GM23338 (cell line): ENCODE measurements around the gene KLHL26. TPM values are rescaled to one million over a fixed set of nuclear protein-coding genes. Genes with fewer than 3 reads are reported as not detected.
"Not testable (repeated sequence)": the region's sequence is repeated elsewhere in the genome, so short reads cannot be mapped to it uniquely, and the experiment has no call there.

Experiments used
- ATAC-seq: fragments of 200-7000 bp; cut with Tn5 transposase; 3 replicates; pipeline ENCODE4 v1.9.1; 2020
- DNase-seq: peaks from one replicate; pipeline ENCODE4 v3.0.0-alpha.2; 2015; ENCODE audit warnings: low spot score
- H2AFZ ChIP-seq: fragments of 200-600 bp; sonication (generic); 2 replicates; pipeline ENCODE4 v1.8.0; 2016; ENCODE audit warnings: antibody characterized with exemption, mild to moderate bottlenecking, moderate library complexity
- H3F3A ChIP-seq: fragments of 200-600 bp; sonication (generic); replicated peaks from 2 replicates; pipeline ENCODE4 v1.8.0; 2017; ENCODE audit warnings: antibody characterized with exemption, mixed run types, low read depth
- H3K27ac ChIP-seq: fragments of 200-600 bp; sonication (generic); 2 replicates; pipeline ENCODE4 v1.6.1; 2016; ENCODE audit warnings: low read depth
- H3K27me3 ChIP-seq: fragments of 200-600 bp; sonication (generic); 2 replicates; pipeline ENCODE4 v1.8.0; 2016; ENCODE audit warnings: mild to moderate bottlenecking, mixed run types, moderate library complexity; ENCODE audit not compliant: insufficient read depth
- H3K36me3 ChIP-seq: fragments of 200-600 bp; sonication (generic); 2 replicates; pipeline ENCODE4 v1.8.0; 2016; ENCODE audit warnings: mild to moderate bottlenecking; ENCODE audit not compliant: insufficient read depth
- H3K4me1 ChIP-seq: fragments of 200-600 bp; sonication (generic); 2 replicates; pipeline ENCODE4 v1.8.0; 2016; ENCODE audit warnings: mild to moderate bottlenecking, moderate library complexity; ENCODE audit not compliant: insufficient read depth
- H3K4me2 ChIP-seq: fragments of 200-600 bp; sonication (generic); 2 replicates; pipeline ENCODE4 v1.7.1; 2017; ENCODE audit warnings: mixed run types
- H3K4me3 ChIP-seq: fragments of 200-600 bp; sonication (generic); 2 replicates; pipeline ENCODE4 v1.6.1; 2016; ENCODE audit warnings: mixed run types
- H3K79me2 ChIP-seq: fragments of 200-600 bp; sonication (generic); replicated peaks from 2 replicates; pipeline ENCODE4 v1.8.0; 2017; ENCODE audit warnings: mild to moderate bottlenecking; ENCODE audit not compliant: insufficient read depth
- H3K9me2 ChIP-seq: fragments of 200-600 bp; sonication (generic); 2 replicates; pipeline ENCODE4 v1.8.0; 2017; ENCODE audit not compliant: insufficient read depth
- H4K20me1 ChIP-seq: fragments of 200-600 bp; sonication (generic); replicated peaks from 2 replicates; pipeline ENCODE4 v1.8.0; 2017; ENCODE audit warnings: mild to moderate bottlenecking; ENCODE audit not compliant: insufficient read depth
- H3K27ac Mint-ChIP-seq: 2 replicates; pipeline ENCODE4 v1.8.0; 2020; ENCODE audit warnings: inconsistent platforms, mild to moderate bottlenecking, moderate library complexity, mixed read lengths
- H3K27me3 Mint-ChIP-seq: 3 replicates; pipeline ENCODE4 v1.8.0; 2022; ENCODE audit warnings: low read depth, mild to moderate bottlenecking, moderate library complexity, mixed read lengths, inconsistent platforms; ENCODE audit not compliant: insufficient read depth, poor library complexity
- H3K36me3 Mint-ChIP-seq: 3 replicates; pipeline ENCODE4 v1.8.0; 2021; ENCODE audit warnings: low read depth, mild to moderate bottlenecking, inconsistent platforms, moderate library complexity, mixed read lengths
- H3K4me1 Mint-ChIP-seq: 3 replicates; pipeline ENCODE4 v1.8.0; 2020; ENCODE audit warnings: mild to moderate bottlenecking, inconsistent platforms, mixed read lengths
- H3K4me3 Mint-ChIP-seq: 3 replicates; pipeline ENCODE4 v1.8.0; 2021; ENCODE audit warnings: moderate library complexity, mild to moderate bottlenecking, inconsistent platforms, mixed read lengths
- H3K9me3 Mint-ChIP-seq: 3 replicates; pipeline ENCODE4 v1.8.0; 2020; ENCODE audit warnings: moderate library complexity, mild to moderate bottlenecking, inconsistent platforms, mixed read lengths
- CREB1 ChIP-seq: fragments of 250-450 bp; sonication (Bioruptor Pico); IDR thresholded peaks from 2 replicates; pipeline ENCODE4 v1.5.0; 2020; ENCODE audit warnings: low read depth, mild to moderate bottlenecking, moderate library complexity
- EZH2 ChIP-seq: fragments of 200-600 bp; sonication (generic); IDR thresholded peaks from one replicate; pipeline ENCODE4 v1.8.0; 2017; ENCODE audit warnings: antibody characterized with exemption, mild to moderate bottlenecking, low read depth; ENCODE audit not compliant: unreplicated experiment
- EZH2phosphoT487 ChIP-seq: fragments of 200-600 bp; sonication (generic); IDR thresholded peaks from one replicate; pipeline ENCODE4 v1.8.1; 2018; ENCODE audit warnings: antibody characterized with exemption; ENCODE audit not compliant: unreplicated experiment
- JUNB ChIP-seq: IDR thresholded peaks from one replicate; pipeline ENCODE4 v1.6.1; 2016; ENCODE audit warnings: antibody characterized with exemption; ENCODE audit not compliant: unreplicated experiment
- NANOG ChIP-seq: IDR thresholded peaks from 2 replicates; pipeline ENCODE4 v1.6.1; 2016; ENCODE audit warnings: antibody characterized with exemption, borderline replicate concordance
- POLR2AphosphoS5 ChIP-seq: IDR thresholded peaks from 2 replicates; pipeline ENCODE4 v1.6.1; 2016; ENCODE audit warnings: antibody characterized with exemption, low read depth
- ZNF114 ChIP-seq: fragments of 250-450 bp; sonication (Bioruptor Pico); IDR thresholded peaks from 2 replicates; pipeline ENCODE4 v1.5.0; 2020; ENCODE audit warnings: mild to moderate bottlenecking, moderate library complexity
- polyA plus RNA-seq: library from polyadenylated mRNA; unstranded; fragments of >200 nt; fragmentation: Nextera tagmentation; extraction: Ambion mirVana; gene quantifications from 2 replicates; pipeline ENCODE4 v1.2.1, GENCODE V29; 2016
- total RNA-seq: library from RNA; depleted of rRNA; stranded (reverse); fragments of >200 nt; shearing (Covaris generic); gene quantifications from 2 replicates; pipeline ENCODE4 v1.2.3, GENCODE V29; 2014
- TF ChIP-seq, protein P1 (sequence below): IDR thresholded peaks from 2 replicates; pipeline ENCODE4 v1.6.1; 2016; ENCODE audit warnings: antibody characterized with exemption
- TF ChIP-seq, protein P2 (sequence below), 2 experiments: fragments of 200-600 bp in 1 of 2; sonication (generic) in 1 of 2; conservative IDR thresholded peaks; 2 replicates each; pipeline versions ENCODE4 v1.5.1 to v1.6.1; 2016 to 2017; ENCODE audit warnings: antibody characterized with exemption in 2 of 2, low read depth in 2 of 2, mild to moderate bottlenecking in 2 of 2, moderate library complexity in 1 of 2

KLHL26 gene
- total and polyA plus RNA-seq, 2 experiments from 2014 or later, result 3.6 to 11.2 TPM

DNA sequence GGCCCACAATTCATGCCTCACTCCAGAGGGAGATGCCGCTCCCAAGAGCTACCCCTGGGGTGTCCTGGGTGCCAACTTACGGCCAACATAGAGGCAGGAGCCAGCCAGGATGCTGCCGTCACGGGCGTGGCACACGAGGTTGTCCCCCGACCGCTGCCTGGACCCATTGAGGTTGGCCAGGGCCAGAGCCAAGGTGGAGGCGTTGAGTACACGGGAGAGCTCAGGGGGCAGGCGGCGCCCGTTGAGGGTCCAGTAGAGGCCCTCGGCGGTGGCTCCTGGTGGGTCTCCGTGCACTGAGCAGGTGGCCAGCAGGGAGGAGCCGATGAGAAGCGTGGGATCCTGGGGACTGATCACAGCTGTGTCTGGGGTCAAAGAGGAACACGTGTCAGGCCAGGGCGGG is 37.3 kb upstream of the KLHL26 start (continued):
- TF ChIP-seq EZH2phosphoT487, result no peak
- TF ChIP-seq ZNF114 (CRISPR knock-in tag), result no peak
- TF ChIP-seq NANOG, result no peak
- no peak for TF ChIP-seq CREB1

DNA sequence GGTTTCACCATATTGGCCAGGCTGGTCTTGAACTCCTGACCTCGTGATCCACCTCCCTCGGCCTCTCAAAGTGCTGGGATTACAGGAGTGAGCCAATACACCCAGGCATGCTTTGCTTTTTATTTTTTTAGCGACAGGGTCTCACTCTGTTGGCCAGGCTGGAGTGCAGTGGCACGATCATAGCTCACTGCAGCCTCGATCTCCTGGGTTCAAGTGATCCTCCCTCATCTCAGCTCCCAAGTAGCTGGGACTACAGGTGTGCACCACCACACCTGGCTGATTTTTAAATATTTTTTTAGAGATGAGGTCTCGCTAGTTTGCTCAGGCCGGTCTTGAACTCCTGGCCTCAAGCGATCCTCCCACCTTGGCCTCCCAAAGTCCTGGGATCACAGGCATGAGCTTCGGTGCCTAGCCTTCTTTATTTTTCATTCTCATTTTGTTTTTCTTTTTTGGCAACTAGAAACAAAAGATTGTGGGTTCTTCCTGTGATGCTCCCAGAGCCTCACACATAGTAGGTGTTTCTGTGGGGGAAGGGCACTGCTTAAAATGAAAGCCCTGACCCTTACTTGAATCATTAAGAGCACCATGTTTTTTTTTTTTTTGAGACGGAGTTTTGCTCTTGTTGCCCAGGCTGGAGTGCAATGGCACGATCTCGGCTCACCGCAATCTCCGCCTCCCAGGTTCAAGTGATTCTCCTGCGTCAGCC is 36.0 kb upstream of the KLHL26 start:
- not testable (repeated sequence) for H3K9me2 ChIP-seq, H3K9me3 Mint-ChIP-seq, H3K27ac ChIP-seq, H3K27ac Mint-ChIP-seq, ATAC-seq, H3K4me2 ChIP-seq, H2AFZ ChIP-seq, H3K4me3 ChIP-seq, DNase-seq, H4K20me1 ChIP-seq, H3K36me3 ChIP-seq, H3K79me2 ChIP-seq, H3K4me3 Mint-ChIP-seq, H3K36me3 Mint-ChIP-seq
- Histone ChIP-seq H3F3A (peaks cover 23% of the 10 kb centered on the region), H3K4me1 (peaks cover 40% of the 10 kb centered on the region), H3K27me3 (peaks cover 63% of the 10 kb centered on the region)
- Mint-ChIP-seq H3K4me1 (peaks cover 38% of the 10 kb centered on the region), H3K27me3 (peaks cover 73% of the 10 kb centered on the region)

DNA sequence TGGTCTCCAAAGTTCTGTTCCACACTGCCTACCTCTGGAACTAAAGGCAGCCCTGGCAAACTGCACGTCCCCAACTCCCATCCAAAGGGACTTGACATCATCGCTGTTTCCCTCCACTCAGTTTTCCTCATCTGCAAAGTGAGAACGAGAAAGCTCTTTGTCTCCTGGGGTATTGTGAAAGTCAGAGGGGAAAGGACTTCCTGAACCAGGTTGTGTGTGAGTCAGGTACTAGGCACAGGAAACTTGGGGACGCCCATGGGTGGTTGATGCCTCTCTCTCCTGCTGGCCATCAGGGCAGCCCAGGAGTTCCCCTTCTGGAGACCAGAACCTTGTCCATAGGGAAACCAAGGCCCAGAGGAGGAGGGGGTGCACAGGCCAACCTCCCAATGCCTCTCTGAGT is 35.0 kb upstream of the KLHL26 start:
- Histone ChIP-seq H3K9me2 (no peaks in the 10 kb centered on the region), H3K36me3 (no peaks in the 10 kb centered on the region), H3K79me2 (no peaks in the 10 kb centered on the region), H3K4me3 (no peak overlapping the region), H3K27ac (no peak overlapping the region), H3K27me3 (peaks cover 64% of the 10 kb centered on the region), H2AFZ (no peak overlapping the region), H4K20me1 (0 out of 2 replicates have a peak, but pooled peaks cover 7% of the 10 kb centered on the region), H3K4me2 (no peak overlapping the region), H3F3A (peaks cover 15% of the 10 kb centered on the region), H3K4me1 (peaks cover 31% of the 10 kb centered on the region)
- no peak overlapping the region for H3K4me3 Mint-ChIP-seq
- peaks cover 2% of the 10 kb centered on the region; the same call in 1 of the 3 replicates for H3K36me3 Mint-ChIP-seq
- no peaks in the 10 kb centered on the region; the same call in 2 of the 3 replicates for H3K9me3 Mint-ChIP-seq
- no peak overlapping the region for H3K27ac Mint-ChIP-seq
- no peak for TF ChIP-seq EZH2phosphoT487
- TF ChIP-seq, protein P1, sequence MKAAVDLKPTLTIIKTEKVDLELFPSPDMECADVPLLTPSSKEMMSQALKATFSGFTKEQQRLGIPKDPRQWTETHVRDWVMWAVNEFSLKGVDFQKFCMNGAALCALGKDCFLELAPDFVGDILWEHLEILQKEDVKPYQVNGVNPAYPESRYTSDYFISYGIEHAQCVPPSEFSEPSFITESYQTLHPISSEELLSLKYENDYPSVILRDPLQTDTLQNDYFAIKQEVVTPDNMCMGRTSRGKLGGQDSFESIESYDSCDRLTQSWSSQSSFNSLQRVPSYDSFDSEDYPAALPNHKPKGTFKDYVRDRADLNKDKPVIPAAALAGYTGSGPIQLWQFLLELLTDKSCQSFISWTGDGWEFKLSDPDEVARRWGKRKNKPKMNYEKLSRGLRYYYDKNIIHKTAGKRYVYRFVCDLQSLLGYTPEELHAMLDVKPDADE, result no peak
- no peak for ATAC-seq
- DNase-seq, result no peak
- H3K4me1 Mint-ChIP-seq, result peaks cover 30% of the 10 kb centered on the region
- peaks cover 66% of the 10 kb centered on the region for H3K27me3 Mint-ChIP-seq

DNA sequence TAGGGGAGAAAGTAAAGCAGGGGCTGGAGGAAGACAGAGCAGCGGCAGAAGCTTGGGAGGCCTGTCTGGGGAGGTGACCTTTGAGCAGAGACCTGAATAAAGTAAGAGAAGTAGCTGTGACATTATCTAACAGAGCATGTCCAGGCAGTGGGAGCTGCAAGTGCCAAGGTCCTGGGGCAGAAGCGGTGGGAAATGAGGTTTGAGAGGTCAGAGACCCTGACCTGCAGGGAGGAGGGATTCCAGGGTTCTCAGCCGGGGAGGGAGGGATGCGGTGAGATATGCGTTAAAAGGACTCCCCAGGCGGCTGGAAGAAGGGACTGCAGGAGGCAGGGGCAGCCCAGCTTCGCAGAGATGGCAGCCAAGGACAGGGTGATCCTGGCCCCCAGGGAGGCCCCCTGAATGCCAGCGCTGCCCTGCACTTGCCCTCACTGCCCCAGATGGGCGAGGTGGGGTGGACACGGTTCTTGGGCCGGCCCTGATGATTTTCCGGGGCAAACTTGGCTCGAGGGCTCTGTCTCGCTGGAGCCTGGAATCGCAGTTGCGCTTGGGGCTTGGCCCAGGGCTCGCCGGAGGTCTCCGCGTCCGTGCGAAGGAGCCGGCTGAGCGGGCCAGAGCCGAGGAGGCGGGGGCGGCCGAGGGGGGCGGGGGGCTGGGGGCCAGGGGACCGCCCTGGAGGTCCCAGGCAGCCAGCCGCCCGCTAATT is 33.4 kb upstream of the KLHL26 start:
- no peaks in the 10 kb centered on the region for H3K9me2 ChIP-seq
- H3K36me3 ChIP-seq, result no peaks in the 10 kb centered on the region
- no peak overlapping the region for H2AFZ ChIP-seq
- Mint-ChIP-seq H3K9me3 (no peaks in the 10 kb centered on the region; the same call in 2 of the 3 replicates), H3K27ac (no peak overlapping the region), H3K36me3 (peaks cover 2% of the 10 kb centered on the region; the same call in 1 of the 3 replicates), H3K4me1 (peaks cover 24% of the 10 kb centered on the region), H3K27me3 (peaks cover 73% of the 10 kb centered on the region), H3K4me3 (peak overlapping the region; percentile 57)
- H3K4me3 ChIP-seq, result peak overlapping the region; percentile 57
- ATAC-seq (peak; percentile 66), DNase-seq (peak; percentile 84)
- H3K27ac ChIP-seq, result no peak overlapping the region
- H3K79me2 ChIP-seq, result no peaks in the 10 kb centered on the region
- H3K27me3 ChIP-seq, result peaks cover 79% of the 10 kb centered on the region
- H3F3A ChIP-seq, result peaks cover 17% of the 10 kb centered on the region
- H3K4me1 ChIP-seq, result peaks cover 25% of the 10 kb centered on the region
- H3K4me2 ChIP-seq, result peak overlapping the region; percentile 96
- 0 out of 2 replicates have a peak, but pooled peaks cover 7% of the 10 kb centered on the region for H4K20me1 ChIP-seq
- TF ChIP-seq EZH2 (peak; percentile 55), JUNB (no peak), ZNF114 (CRISPR knock-in tag) (no peak), POLR2AphosphoS5 (no peak), EZH2phosphoT487 (no peak)
- TF ChIP-seq, protein P2, sequence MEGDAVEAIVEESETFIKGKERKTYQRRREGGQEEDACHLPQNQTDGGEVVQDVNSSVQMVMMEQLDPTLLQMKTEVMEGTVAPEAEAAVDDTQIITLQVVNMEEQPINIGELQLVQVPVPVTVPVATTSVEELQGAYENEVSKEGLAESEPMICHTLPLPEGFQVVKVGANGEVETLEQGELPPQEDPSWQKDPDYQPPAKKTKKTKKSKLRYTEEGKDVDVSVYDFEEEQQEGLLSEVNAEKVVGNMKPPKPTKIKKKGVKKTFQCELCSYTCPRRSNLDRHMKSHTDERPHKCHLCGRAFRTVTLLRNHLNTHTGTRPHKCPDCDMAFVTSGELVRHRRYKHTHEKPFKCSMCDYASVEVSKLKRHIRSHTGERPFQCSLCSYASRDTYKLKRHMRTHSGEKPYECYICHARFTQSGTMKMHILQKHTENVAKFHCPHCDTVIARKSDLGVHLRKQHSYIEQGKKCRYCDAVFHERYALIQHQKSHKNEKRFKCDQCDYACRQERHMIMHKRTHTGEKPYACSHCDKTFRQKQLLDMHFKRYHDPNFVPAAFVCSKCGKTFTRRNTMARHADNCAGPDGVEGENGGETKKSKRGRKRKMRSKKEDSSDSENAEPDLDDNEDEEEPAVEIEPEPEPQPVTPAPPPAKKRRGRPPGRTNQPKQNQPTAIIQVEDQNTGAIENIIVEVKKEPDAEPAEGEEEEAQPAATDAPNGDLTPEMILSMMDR (conservative IDR thresholded peaks at IDR 0.05; ENCODE audit: low read depth in 2 of 2), result peak; percentile 24 to 44
- TF ChIP-seq, protein P1, result no peak
